Left kidney (tissue), 2 donors: ENCODE results near the gene BPIFA1. TPM values are rescaled to one million over a fixed set of nuclear protein-coding genes. Genes with fewer than 3 reads are reported as not detected.
A peak's percentile ranks its signal among the peaks of the same experiment; 100 is the strongest.

Source experiments
- DNase-seq: peaks from one replicate; pipeline ENCODE4 v3.0.0-alpha.2; 2013
- polyA plus RNA-seq: library from polyadenylated mRNA; unstranded; fragments of 120-200 nt; gene quantifications from one replicate; pipeline ENCODE4 v1.2.1, GENCODE V29; 2013; ENCODE audit not compliant: insufficient read length

The BPIFA1 gene
- polyA plus RNA-seq, 1 donor, result not detected

DNA sequence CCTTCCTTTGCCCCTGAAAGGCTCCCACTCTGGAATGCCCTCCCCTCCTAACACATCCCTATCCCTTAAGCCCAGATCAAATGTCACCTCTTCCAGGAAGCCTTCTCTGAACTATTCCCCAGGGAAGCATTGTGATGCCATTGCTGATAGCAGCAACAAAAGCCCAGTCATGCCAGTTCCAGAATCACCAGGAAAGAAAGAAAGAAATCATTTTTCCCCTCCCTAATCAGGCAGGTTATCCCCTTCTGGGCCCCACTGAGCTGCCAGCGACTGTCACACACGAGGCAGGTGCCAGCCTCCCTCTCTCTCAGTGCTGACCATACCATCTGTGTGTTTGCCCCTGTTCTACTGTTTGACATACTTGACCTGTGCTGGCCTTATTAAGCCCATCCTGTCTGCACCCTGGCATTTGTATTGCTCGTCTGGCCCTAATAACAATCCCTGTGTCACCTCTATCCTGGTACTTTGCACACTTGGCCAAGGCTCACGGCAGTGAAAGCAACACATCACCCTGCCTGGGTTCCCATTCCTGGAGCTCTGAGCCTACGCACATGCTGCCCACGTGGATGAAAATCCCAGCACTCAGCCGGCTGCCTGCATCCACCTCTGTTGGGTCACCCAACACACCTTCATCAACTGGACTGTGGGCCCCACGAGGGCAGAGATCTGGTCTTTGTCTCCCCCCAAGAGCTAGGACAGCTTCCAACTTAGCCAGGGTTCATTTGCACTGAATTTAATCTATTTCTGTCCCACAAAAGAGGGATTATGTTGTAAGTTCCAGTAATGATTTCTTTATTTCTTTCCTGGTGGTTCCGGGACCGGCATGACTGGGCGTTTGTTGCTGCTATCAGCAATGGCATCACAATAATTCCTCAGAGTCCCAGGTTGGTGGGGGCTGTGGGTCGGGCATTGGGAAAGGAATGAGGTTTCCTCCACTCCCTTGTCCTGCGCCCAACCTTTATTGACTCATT lies 42.0 kb downstream of the BPIFA1 start:
- DNase-seq, result no peak

- no peak for DNase-seq
These were observed 42.9 kb downstream of the BPIFA1 start for GRCh38 chr20:33278700-33279099.

- DNase-seq, result no peak
These were observed 43.6 kb downstream of the BPIFA1 start for GRCh38 chr20:33279261-33279910.

DNA sequence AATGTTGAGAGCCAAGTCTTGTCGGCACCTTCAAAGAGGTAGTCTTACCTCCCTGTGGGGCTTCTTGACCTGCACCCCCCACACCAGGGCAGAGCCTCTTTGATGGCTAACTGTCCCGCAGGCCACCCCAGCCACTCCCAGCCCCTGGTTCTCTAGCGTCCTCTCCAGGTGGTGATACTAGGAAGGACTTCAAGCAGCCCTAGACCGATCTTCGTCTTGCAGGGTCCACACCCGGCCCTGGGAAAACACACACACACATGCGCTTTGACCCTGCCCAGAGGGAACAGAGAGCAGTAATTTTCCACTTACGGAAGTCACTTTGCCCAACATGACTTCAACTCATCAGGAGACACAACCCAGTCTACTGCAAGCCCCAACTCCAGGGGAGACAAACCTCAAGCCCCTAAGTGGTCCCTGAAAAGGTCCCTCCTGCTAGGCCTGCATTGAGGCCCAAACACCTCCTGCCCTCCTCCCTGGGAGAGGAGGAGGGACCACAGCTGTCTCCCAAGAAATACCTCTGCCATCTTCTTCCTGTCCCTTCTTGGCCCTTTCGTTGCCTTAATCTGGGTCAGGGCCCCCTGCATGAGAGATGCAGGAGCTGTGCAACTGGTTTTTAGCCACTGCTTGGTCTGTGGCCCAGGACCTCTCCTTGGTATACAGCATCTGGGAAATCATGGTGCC lies 44.3 kb downstream of the BPIFA1 start:
- no peak for DNase-seq

DNA sequence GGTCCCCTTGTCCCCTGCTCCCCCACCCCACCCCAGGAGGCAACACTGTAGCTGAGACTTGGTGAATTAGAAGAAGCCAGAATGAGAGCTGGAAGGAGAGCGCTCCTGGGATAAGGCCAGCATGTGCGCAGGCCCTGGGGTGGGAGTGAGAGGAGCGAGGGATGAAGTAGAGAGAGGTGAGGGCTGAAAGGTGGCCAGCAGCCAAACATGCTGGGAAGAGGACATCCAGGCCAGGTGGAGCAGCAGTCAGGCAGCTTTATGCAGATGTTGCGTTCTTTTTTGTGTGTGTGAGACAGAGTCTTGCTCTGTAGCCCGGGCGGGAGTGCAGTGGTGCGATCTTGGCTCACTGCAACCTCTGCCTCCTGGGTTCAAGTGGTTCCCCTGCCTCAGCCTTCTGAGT lies 45.0 kb downstream of the BPIFA1 start:
- DNase-seq, result no peak

DNA sequence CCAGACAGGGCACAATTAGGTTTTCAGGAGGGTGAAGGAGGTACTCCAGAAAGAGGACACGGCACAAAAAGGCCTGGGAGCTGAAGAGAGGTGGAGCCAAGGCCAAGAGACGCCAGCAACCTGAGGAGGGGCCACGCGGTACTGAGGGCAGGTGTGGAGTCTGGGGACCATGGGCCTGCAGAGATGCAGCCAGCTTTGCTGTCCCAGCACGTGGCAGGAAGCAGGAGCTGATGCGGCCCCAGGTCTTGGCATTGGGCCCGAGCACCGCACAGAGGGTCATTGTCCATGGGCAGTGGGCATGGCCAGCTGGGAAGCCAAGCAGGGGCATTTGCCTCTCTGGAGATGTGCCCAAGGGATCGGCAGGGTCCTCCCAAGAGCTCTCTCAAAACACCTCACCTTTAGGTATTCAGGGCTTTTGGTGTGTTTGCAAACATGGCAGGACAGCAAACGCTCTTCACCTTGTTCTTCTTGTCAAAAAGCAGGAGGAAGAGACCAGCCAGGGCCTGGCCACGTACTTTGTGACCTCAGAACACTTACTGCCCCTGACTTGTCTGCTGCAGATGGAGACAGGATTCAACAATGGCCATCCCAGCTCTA lies 45.9 kb downstream of the BPIFA1 start:
- DNase-seq, result no peak

DNA sequence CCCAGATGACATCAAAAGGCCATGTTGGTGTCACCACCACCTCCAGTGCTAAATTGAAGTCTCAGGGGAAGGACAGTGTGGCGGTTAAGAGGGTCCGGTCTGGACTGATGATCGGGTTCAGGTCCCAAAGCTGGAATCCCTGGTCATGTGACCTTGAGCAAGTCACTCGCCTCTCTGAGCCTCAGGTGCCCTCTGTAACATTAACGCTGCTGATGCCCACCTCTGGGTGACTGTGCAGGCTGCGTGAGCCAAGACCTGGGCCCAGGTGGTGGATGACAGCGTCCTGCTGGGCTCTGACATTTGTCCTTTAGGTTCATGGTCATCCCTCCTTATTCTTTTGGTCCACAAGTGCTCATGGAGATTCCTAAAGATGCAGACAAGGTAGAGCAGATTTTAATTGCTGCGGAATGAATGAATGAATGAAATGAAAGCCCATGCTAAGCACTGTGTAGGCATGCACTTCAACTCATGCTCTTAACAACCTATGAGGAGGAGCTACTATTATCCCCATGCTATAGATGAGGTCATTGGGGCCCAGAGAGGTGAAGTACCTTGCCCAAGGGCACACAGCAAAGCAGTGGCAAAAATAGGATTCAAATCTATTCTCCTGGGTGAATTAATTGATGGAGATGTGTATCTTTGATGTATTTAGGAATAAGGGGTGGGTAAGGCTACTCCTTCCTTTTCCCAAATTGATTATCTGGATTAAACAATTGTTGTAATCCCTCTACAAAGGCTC lies 46.6 kb downstream of the BPIFA1 start:
- no peak for DNase-seq

DNA sequence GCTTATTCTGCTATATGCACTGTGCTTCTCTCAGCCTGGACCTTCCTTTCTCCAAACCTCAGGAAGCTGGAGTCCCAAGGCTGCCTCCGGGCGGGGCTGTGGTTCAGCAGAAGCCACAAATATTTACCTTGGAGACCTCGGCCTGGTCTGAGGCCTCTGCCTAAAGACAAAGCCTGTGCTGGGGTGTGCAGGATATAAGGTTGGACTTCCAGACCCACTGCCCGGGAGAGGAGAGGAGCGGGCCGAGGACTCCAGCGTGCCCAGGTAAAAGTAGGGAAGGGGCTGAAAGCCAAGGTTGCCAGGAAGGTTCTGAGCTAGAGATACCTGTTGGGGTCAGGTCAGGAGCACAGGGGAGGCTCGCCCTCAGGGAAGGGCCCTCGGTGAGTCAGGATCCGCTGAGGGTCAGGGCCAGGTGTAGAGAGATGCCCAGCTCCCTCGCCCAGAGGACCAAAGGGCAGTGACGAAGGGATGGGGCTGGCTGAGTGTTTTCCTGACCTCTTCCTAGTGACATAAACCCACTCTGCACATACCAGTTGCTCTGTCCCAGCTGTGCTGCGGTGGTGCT lies 47.3 kb downstream of the BPIFA1 start, which contains the start of gene BPIFB1:
TSS of gene BPIFB1 (plus strand) at position 224 of the 565 bp plus-strand sequence. CDS start 2,860 bp downstream, outside the sequence.
- DNase-seq, result no peak

DNA sequence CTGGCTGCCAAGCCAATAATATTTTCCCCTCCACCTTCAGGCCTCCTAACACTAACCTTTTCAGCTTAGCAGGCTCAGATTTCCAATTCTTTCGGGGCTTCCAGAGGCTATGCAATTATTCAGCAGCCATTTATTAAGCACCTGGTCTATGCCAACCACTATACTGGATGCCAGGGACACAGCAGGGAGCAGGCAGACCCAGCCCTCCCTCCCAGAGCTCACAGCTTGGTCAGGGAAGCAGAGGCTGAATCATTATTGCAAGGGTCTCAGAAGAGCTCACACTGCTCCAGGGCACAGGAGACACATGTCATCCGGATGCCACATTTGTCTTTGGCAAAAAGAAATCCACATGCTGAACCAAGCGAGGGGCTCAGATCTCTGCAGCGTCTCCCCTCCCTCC lies 48.5 kb downstream of the BPIFA1 start:
- no peak for DNase-seq

DNA sequence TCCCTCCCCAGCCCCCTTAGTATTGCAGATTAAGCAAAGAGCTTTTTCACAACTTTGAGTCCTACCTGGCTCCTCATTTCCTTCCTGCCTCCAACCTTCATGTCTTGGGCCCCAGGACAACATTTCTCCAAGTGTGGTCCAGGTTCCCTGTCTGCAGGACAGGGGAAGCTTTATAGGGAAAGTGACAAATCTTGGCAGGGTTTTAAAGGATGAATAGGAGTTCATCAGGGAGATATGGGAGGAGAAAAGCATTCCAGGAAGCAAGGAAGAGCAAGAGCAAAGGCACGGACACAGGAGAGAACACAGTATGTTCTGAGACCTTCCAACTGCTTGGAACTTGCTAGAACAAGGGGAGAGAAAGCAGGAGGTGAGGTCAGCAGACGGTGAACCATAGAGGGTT lies 49.1 kb downstream of the BPIFA1 start:
- DNase-seq, result no peak

DNA sequence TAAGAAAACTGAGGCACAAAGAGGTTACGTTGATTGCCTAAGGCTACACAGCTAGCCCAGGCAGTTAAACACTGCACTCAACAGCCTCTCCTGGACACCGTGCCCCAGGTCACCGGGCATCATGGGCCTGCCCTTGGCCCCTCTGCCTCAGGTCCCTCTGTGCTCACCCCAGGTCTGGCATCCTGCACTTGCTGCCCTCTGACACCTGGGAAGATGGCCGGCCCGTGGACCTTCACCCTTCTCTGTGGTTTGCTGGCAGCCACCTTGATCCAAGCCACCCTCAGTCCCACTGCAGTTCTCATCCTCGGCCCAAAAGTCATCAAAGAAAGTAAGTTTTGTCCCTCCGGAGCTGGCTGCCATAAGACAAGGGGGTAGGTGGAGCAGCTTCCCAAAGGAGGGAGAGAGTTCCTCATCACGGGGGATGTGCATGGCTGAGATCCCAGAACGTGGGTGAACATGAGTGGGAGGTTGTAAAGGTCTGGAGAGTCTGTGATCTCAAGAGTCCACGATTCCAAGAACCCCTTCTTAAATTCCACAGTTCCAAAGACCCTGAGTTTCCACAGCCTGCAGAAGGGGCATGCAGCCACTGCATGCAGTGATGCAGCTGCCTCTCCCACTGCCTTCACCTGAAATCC lies 50.2 kb downstream of the BPIFA1 start:
- DNase-seq, result no peak

DNA sequence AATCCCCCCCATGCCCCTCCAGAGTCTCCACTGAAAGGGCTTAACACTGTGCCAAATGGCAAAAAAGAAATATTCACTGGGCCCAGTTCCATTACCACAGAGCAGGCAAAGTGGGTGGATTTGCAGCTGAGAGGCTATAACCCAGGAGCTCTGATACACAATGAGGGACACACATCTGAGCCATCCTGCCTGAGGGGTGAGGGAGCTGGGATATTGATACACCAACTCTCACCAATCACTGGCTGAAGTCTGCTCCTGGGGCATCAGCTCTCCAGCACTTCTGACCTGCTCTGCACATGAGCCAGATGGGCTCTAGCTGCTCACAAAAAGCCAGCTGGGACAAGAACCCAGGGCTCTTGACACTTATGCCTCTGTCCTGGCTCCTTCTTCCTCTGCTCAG lies 52.1 kb downstream of the BPIFA1 start:
- DNase-seq, result no peak

DNA sequence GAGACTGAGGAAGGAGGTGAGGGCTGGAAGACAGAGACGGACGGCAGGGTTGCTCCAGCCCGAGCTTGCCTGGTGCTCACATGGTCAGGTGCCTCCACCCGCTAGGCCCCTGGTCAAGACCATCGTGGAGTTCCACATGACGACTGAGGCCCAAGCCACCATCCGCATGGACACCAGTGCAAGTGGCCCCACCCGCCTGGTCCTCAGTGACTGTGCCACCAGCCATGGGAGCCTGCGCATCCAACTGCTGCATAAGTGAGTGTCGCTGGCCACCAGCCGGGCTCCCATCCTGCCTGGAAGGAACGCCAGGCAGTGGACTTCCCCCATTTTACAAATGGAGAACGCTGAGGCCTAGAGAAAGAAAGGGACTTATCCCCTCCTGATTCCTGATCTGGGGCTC lies 55.1 kb downstream of the BPIFA1 start:
- DNase-seq, result no peak

DNA sequence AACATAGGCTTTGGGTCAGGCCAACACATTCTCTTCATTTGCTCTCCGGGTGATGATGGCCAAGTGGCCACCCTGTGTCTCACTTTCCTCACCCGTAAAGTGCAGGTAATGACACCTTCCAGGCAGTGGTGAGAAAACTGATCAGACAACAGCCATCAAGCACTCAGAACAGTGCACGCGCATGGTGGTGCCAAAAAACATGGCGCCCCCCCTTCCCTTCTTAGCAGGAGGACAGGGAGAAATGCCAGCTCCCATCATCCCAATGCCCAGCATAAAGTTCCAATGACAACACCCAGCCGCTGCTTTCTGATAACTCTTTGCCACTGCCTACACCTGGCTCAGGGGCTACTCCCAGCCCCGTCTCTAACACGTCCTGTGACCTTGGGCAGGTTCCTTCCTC lies 55.6 kb downstream of the BPIFA1 start:
- DNase-seq, result no peak

- peak; percentile 20 for DNase-seq
These were observed 56.1 kb downstream of the BPIFA1 start for GRCh38 chr20:33291830-33292355.

Other genes starting within 250 kb of the BPIFA1 start
- not detected for gene SUN5, start 231.6 kb upstream of the BPIFA1 start, polyA plus RNA-seq
- gene BPIFB2, start 228.3 kb upstream of the BPIFA1 start, polyA plus RNA-seq, result not detected
- not detected for gene BPIFB6, start 204.3 kb upstream of the BPIFA1 start, polyA plus RNA-seq
- gene BPIFB3, start 182.1 kb upstream of the BPIFA1 start, polyA plus RNA-seq, result not detected
- not detected for gene BPIFB4, start 156.4 kb upstream of the BPIFA1 start, polyA plus RNA-seq
- gene BPIFA2, start 67.8 kb upstream of the BPIFA1 start, polyA plus RNA-seq, result not detected
- not detected for gene BPIFA3, start 18.6 kb upstream of the BPIFA1 start, polyA plus RNA-seq
- gene BPIFB1, start 47.2 kb downstream of the BPIFA1 start, polyA plus RNA-seq, result not detected
- 46.6 TPM for gene CDK5RAP1, start 165.5 kb downstream of the BPIFA1 start, polyA plus RNA-seq
- 9.1 TPM for gene SNTA1, start 207.8 kb downstream of the BPIFA1 start, polyA plus RNA-seq